Sigmoid colon (tissue), 7 donors: Measurements from ENCODE around the gene TMEM120B. TPM values are rescaled to one million over a fixed set of nuclear protein-coding genes. Genes with fewer than 3 reads are reported as not detected.

Source experiments
- DNase-seq: peaks from one replicate; pipeline ENCODE4 v3.0.0-alpha.2; 2019
- H3K27ac ChIP-seq, 4 donors: fragments of 200-600 bp; sonication (generic); one replicate each; pipeline ENCODE4 v1.5.1; 2016 to 2019; ENCODE audit warnings: mild to moderate bottlenecking in 1 of 4
- H3K27me3 ChIP-seq, 3 donors: fragments of 200-600 bp; sonication (generic); one replicate each; pipeline ENCODE4 v1.5.1; 2019; ENCODE audit warnings: mild to moderate bottlenecking in 1 of 3
- H3K36me3 ChIP-seq, 4 donors: fragments of 200-600 bp; sonication (generic); one replicate each; pipeline ENCODE4 v1.5.1; 2016 to 2019
- H3K4me1 ChIP-seq, 4 donors: fragments of 200-600 bp; sonication (generic); one replicate each; pipeline ENCODE4 v1.5.1; 2017 to 2019
- H3K4me3 ChIP-seq, 4 donors: fragments of 200-600 bp; sonication (generic); one replicate each; pipeline ENCODE4 v1.5.1; 2017 to 2019; ENCODE audit warnings: mild to moderate bottlenecking in 2 of 4, moderate library complexity in 1 of 4
- H3K9me3 ChIP-seq, 4 donors: fragments of 200-600 bp in 3 of 4; sonication (generic) in 3 of 4; one replicate each; pipeline versions ENCODE4 v1.5.1 to v1.6.1; 2013 to 2019
- CTCF ChIP-seq, 4 experiments: fragments of 450-650 bp in 3 of 4; fragments of 200-600 bp in 1 of 4; IDR thresholded peaks; one replicate each; pipeline ENCODE4 v1.5.1; 2016 to 2019; ENCODE audit warnings: antibody characterized with exemption in 4 of 4, mild to moderate bottlenecking in 3 of 4, moderate library complexity in 2 of 4
- EP300 ChIP-seq, 4 donors: sonication (generic); formaldehyde crosslinking; IDR thresholded peaks; one replicate each; pipeline ENCODE4 v1.6.1; 2017; ENCODE audit warnings: antibody characterized with exemption in 4 of 4
- POLR2A ChIP-seq, 2 donors: fragments of 450-650 bp; IDR thresholded peaks; one replicate each; pipeline ENCODE4 v1.6.1; 2016; ENCODE audit warnings: antibody characterized with exemption in 2 of 2, mild to moderate bottlenecking in 2 of 2, moderate library complexity in 2 of 2
- POLR2AphosphoS5 ChIP-seq, 4 donors: sonication (generic); formaldehyde crosslinking; IDR thresholded peaks; one replicate each; pipeline ENCODE4 v1.6.1; 2017; ENCODE audit warnings: antibody characterized with exemption in 4 of 4
- WGBS, 2 donors: extraction: QIAGEN DNeasy Blood & Tissue Kit; methylation state at CpG; one replicate each; pipeline ENCODE4 v1.1.7; 2013; 5-methylcytosine and 5-hydroxymethylcytosine counted together
- intact Hi-C: fragments of 100-400 bp; cut with DNase I; formaldehyde crosslinking; loops from one replicate; pipeline ENCODE4 v1.15.1; 2023
- polyA plus RNA-seq, 3 donors: library from polyadenylated mRNA; stranded (reverse); fragments of 200-250 nt; gene quantifications; one replicate each; pipeline ENCODE4 v1.2.3, GENCODE V29; 2013
- total RNA-seq, 4 donors: library from RNA; depleted of rRNA; stranded (reverse); fragments of >200 nt; gene quantifications; one replicate each; pipeline ENCODE4 v1.1.0, GENCODE V29; 2016
- donor health status: healthy with polysubstance abuse.
- donor health status: Bipolar disorder and iron deficiency.
- donor health status: healthy.

Gene TMEM120B
- total and polyA plus RNA-seq, 7 donors = 1.2 to 8.9 (median 3.7) TPM

- Histone ChIP-seq H3K27ac (peak within 1 kb of the TSS; percentile 100), H3K36me3 (peaks cover 0 to 12% (median 4%) of the 10 kb centered on the region in 4 donors), H3K4me1 (peaks cover 0 to 59% (median 57%) of the 10 kb centered on the region in 4 donors), H3K27me3 (no peaks in the 10 kb centered on the region), H3K4me3 (peak within 1 kb of the TSS; percentile 32 to 59 (median 46)), H3K9me3 (no peaks in the 10 kb centered on the region)
- 1% methylated on average over 36 of the region's 36 CpGs for WGBS, 2 donors
- no peak for TF ChIP-seq POLR2A (IDR thresholded peaks at IDR 0.05)
- TF ChIP-seq CTCF (IDR thresholded peaks at IDR 0.05) = no peak
- TF ChIP-seq EP300 (IDR thresholded peaks at IDR 0.05) = no peak
- no peak for TF ChIP-seq POLR2AphosphoS5 (IDR thresholded peaks at IDR 0.05)
- DNase-seq = no peak
- intact Hi-C loops = no loop called here
These were observed 80.9 kb downstream of the TMEM120B start, which contains the start of gene RHOF for GRCh38 chr12:121793440-121793837. Gene RHOF, minus strand, starts transcription at chr12:121793688. Its CDS starts 55 bp downstream, at chr12:121793633.

- peak overlapping the region; percentile 100 for H3K27ac ChIP-seq
- WGBS, 2 donors = 0 to 1% methylated on average over 59 of the region's 59 CpGs
- DNase-seq = peak; percentile 96
- intact Hi-C loops = loop anchor here (1.0 to 2.0 kb wide), 4 partner anchors 18 to 97 kb away; partner anchors contain the start of gene PSMD9
- peaks cover 0 to 12% (median 4%) of the 10 kb centered on the region in 4 donors for H3K36me3 ChIP-seq
- peaks cover 0 to 65% (median 62%) of the 10 kb centered on the region in 4 donors for H3K4me1 ChIP-seq
- peak; percentile 99 to 100 (median 100) for TF ChIP-seq CTCF (IDR thresholded peaks at IDR 0.05)
- TF ChIP-seq POLR2AphosphoS5 (IDR thresholded peaks at IDR 0.05) = peak; percentile 13 to 77 (median 61)
- TF ChIP-seq POLR2A (IDR thresholded peaks at IDR 0.05) = no peak
- no peak for TF ChIP-seq EP300 (IDR thresholded peaks at IDR 0.05)
- no peaks in the 10 kb centered on the region for H3K9me3 ChIP-seq
- peak overlapping the region; percentile 32 to 59 (median 46) for H3K4me3 ChIP-seq
- no peaks in the 10 kb centered on the region for H3K27me3 ChIP-seq
These were observed 81.4 kb downstream of the TMEM120B start for GRCh38 chr12:121793838-121794533.

GRCh38 chr12:121794534-121795033, 82.0 kb downstream of the TMEM120B start:
- Histone ChIP-seq H3K27me3 (no peaks in the 10 kb centered on the region), H3K9me3 (no peaks in the 10 kb centered on the region), H3K4me1 (peaks cover 0 to 69% (median 66%) of the 10 kb centered on the region in 4 donors), H3K27ac (peak overlapping the region; percentile 100), H3K36me3 (peaks cover 0 to 12% (median 4%) of the 10 kb centered on the region in 4 donors), H3K4me3 (peak overlapping the region; percentile 2 to 59 (median 42))
- peak in 1 of 4 donors; percentile 1 for TF ChIP-seq POLR2AphosphoS5 (IDR thresholded peaks at IDR 0.05)
- TF ChIP-seq POLR2A (IDR thresholded peaks at IDR 0.05) = no peak
- WGBS, 2 donors = 1% methylated on average over 13 of the region's 13 CpGs
- intact Hi-C loops = loop anchor here (1.0 to 2.0 kb wide), 5 partner anchors 18 to 97 kb away; partner anchors contain the start of gene PSMD9
- DNase-seq = peak; percentile 83

- peak; percentile 94 for DNase-seq
- H3K36me3 ChIP-seq = peaks cover 0 to 12% (median 4%) of the 10 kb centered on the region in 4 donors
- no peaks in the 10 kb centered on the region for H3K9me3 ChIP-seq
- 33 to 46% methylated on average over 15 of the region's 15 CpGs for WGBS, 2 donors
- no peaks in the 10 kb centered on the region for H3K27me3 ChIP-seq
- peak overlapping the region in 2 of 4 donors; percentile 53 to 59 for H3K4me3 ChIP-seq
- intact Hi-C loops = loop anchor here (1.0 to 2.0 kb wide), 3 partner anchors 17 to 94 kb away; partner anchors contain the start of gene PSMD9
- peak in 3 of 4 experiments; percentile 93 to 98 (median 98) for TF ChIP-seq CTCF (IDR thresholded peaks at IDR 0.05)
- peak in 2 of 4 donors; percentile 29 to 42 for TF ChIP-seq POLR2AphosphoS5 (IDR thresholded peaks at IDR 0.05)
- no peak for TF ChIP-seq POLR2A (IDR thresholded peaks at IDR 0.05)
- TF ChIP-seq EP300 (IDR thresholded peaks at IDR 0.05) = no peak
- H3K4me1 ChIP-seq = peaks cover 0 to 69% (median 66%) of the 10 kb centered on the region in 4 donors
- peak overlapping the region; percentile 100 for H3K27ac ChIP-seq
These were observed 82.7 kb downstream of the TMEM120B start for GRCh38 chr12:121795034-121795968.
